GM12864 (cell line): ENCODE results near the gene CSTPP1.
A peak's percentile ranks its signal among the peaks of the same experiment; 100 is the strongest.

Experiments used
- DNase-seq: peaks from one replicate; pipeline ENCODE4 v3.0.0-alpha.2; 2011; ENCODE audit warnings: low read depth
- H3K4me3 ChIP-seq: 2 replicates; pipeline ENCODE4 v1.5.1; 2011; ENCODE audit warnings: mild to moderate bottlenecking, low read depth, low read length, control low read depth
- CTCF ChIP-seq: IDR thresholded peaks from 2 replicates; pipeline ENCODE4 v1.5.1; 2011; ENCODE audit warnings: low read depth, mild to moderate bottlenecking, moderate library complexity, low read length, control low read depth, inconsistent platforms; ENCODE audit errors: missing control alignments

The CSTPP1 gene

DNA sequence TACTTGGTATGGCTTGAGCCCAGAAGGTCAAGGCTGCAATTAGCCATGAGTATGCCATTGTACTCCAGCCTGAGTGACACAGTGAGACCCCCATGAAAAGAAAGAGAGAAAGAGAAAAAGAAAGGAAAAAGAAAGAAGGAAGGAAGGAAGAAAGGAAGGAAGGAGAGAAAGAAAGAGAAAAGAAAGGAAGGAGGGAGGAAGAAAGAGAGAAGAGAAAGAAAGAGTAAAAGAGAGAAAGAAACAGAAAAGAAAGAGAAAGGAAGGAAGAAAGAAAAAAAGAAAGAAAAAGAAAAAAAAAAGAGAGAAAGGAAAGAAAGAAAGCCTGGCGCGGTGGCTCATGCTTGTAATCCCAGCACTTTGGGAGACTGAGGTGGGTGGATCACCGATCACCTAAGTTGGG, 77.5 kb downstream of the CSTPP1 start:
- TF ChIP-seq CTCF, result no peak
- no peak overlapping the region for H3K4me3 ChIP-seq
- no peak for DNase-seq

GRCh38 chr11:47018637-47019036, 82.1 kb downstream of the CSTPP1 start:
- no peak for TF ChIP-seq CTCF
- DNase-seq, result no peak
- H3K4me3 ChIP-seq, result no peak overlapping the region

GRCh38 chr11:47020793-47021526, 84.4 kb downstream of the CSTPP1 start:
- H3K4me3 ChIP-seq, result no peak overlapping the region
- peak; percentile 19 for DNase-seq
- TF ChIP-seq CTCF, result no peak

- DNase-seq, result no peak
- no peak overlapping the region for H3K4me3 ChIP-seq
- no peak for TF ChIP-seq CTCF
Measured at GRCh38 chr11:47021527-47021818, 84.9 kb downstream of the CSTPP1 start.

GRCh38 chr11:47021965-47022364, 85.4 kb downstream of the CSTPP1 start:
- H3K4me3 ChIP-seq, result no peak overlapping the region
- DNase-seq, result no peak
- no peak for TF ChIP-seq CTCF

- DNase-seq, result no peak
- no peak for TF ChIP-seq CTCF
- H3K4me3 ChIP-seq, result no peak overlapping the region
Measured at GRCh38 chr11:47028195-47029093, 91.9 kb downstream of the CSTPP1 start.
